Breast epithelium (tissue), 4 donors: ENCODE data around the gene CCDC148. TPM values are rescaled to one million over a fixed set of nuclear protein-coding genes. Genes with fewer than 3 reads are reported as not detected.

Experiments used
- DNase-seq, 2 donors: peaks; one replicate each; pipeline ENCODE4 v3.0.0-alpha.2; 2019; ENCODE audit warnings: low spot score in 2 of 2
- H3K27ac ChIP-seq, 2 donors: fragments of 200-600 bp; sonication (generic) in 1 of 2; one replicate each; pipeline ENCODE4 v1.5.1; 2016 to 2019; ENCODE audit warnings: mild to moderate bottlenecking in 1 of 2
- H3K27me3 ChIP-seq, 2 donors: fragments of 200-600 bp; sonication (generic) in 1 of 2; one replicate each; pipeline versions ENCODE4 v1.5.1 to v1.6.0; 2017 to 2019; ENCODE audit warnings: control low read depth in 1 of 2, mild to moderate bottlenecking in 1 of 2
- H3K36me3 ChIP-seq: fragments of 200-600 bp; one replicate; pipeline ENCODE4 v1.5.1; 2019
- H3K4me1 ChIP-seq, 2 donors: fragments of 200-600 bp; sonication (generic); one replicate each; pipeline ENCODE4 v1.5.1; 2016 to 2019; ENCODE audit warnings: control low read depth in 1 of 2
- H3K4me3 ChIP-seq, 3 donors: fragments of 200-600 bp; sonication (generic); 1 replicate in 2 of 3; 2 replicates in 1 of 3; pipeline ENCODE4 v1.5.1; 2016 to 2019; ENCODE audit warnings: mild to moderate bottlenecking in 3 of 3, moderate library complexity in 2 of 3
- H3K9me3 ChIP-seq, 2 donors: fragments of 200-600 bp; sonication (generic) in 1 of 2; one replicate each; pipeline ENCODE4 v1.5.1; 2016 to 2019; ENCODE audit warnings: control low read depth in 1 of 2
- CTCF ChIP-seq, 3 donors: fragments of 450-650 bp; IDR thresholded peaks; one replicate each; pipeline ENCODE4 v1.5.1; 2016 to 2017; ENCODE audit warnings: antibody characterized with exemption in 3 of 3, mild to moderate bottlenecking in 3 of 3, moderate library complexity in 3 of 3
- POLR2A ChIP-seq: fragments of 450-650 bp; IDR thresholded peaks from one replicate; pipeline ENCODE4 v1.6.1; 2016; ENCODE audit warnings: antibody characterized with exemption, mild to moderate bottlenecking, moderate library complexity
- POLR2AphosphoS5 ChIP-seq, 3 donors: sonication (generic); formaldehyde crosslinking; IDR thresholded peaks; one replicate each; pipeline ENCODE4 v1.6.1; 2017; ENCODE audit warnings: antibody characterized with exemption in 3 of 3
- intact Hi-C: fragments of 100-400 bp; cut with DNase I; formaldehyde crosslinking; loops from one replicate; pipeline ENCODE4 v1.15.1; 2023; ENCODE audit warnings: low total_unique reads
- total RNA-seq, 3 donors: library from RNA; depleted of rRNA; stranded (reverse); fragments of >200 nt; gene quantifications; one replicate each; pipeline ENCODE4 v1.1.0, GENCODE V29; 2016

Gene CCDC148
- total RNA-seq, 3 donors from 2014 or later: 1.4 to 9.8 (median 4.6) TPM

GRCh38 chr2:158305501-158305900 is 151.1 kb downstream of the CCDC148 start:
- Histone ChIP-seq H3K9me3 (no peaks in the 10 kb centered on the region), H3K4me3 (no peak overlapping the region), H3K27ac (no peak overlapping the region), H3K27me3 (no peaks in the 10 kb centered on the region), H3K36me3 (no peaks in the 10 kb centered on the region), H3K4me1 (no peaks in the 10 kb centered on the region)
- DNase-seq: no peak
- TF ChIP-seq POLR2AphosphoS5 (IDR thresholded peaks at IDR 0.05): no peak
- no peak for TF ChIP-seq POLR2A
- TF ChIP-seq CTCF (IDR thresholded peaks at IDR 0.05): no peak
- intact Hi-C loops: no loop called here

GRCh38 chr2:158300394-158300793 is 156.2 kb downstream of the CCDC148 start:
- DNase-seq: no peak
- H3K27me3 ChIP-seq: no peaks in the 10 kb centered on the region
- peak overlapping the region; percentile 66 to 77 for H3K27ac ChIP-seq
- no peak overlapping the region for H3K4me3 ChIP-seq
- intact Hi-C loops: no loop called here
- no peaks in the 10 kb centered on the region for H3K36me3 ChIP-seq
- TF ChIP-seq CTCF (IDR thresholded peaks at IDR 0.05) (no peak), POLR2AphosphoS5 (IDR thresholded peaks at IDR 0.05) (no peak)
- peaks cover 0 to 3% of the 10 kb centered on the region in 2 donors for H3K9me3 ChIP-seq
- H3K4me1 ChIP-seq: peaks cover 0 to 3% of the 10 kb centered on the region in 2 donors

GRCh38 chr2:158297606-158298005 is 158.9 kb downstream of the CCDC148 start:
- no peaks in the 10 kb centered on the region for H3K27me3 ChIP-seq
- no peaks in the 10 kb centered on the region for H3K36me3 ChIP-seq
- H3K4me1 ChIP-seq: peaks cover 0 to 3% of the 10 kb centered on the region in 2 donors
- H3K9me3 ChIP-seq: peaks cover 0 to 3% of the 10 kb centered on the region in 2 donors
- TF ChIP-seq POLR2AphosphoS5 (IDR thresholded peaks at IDR 0.05) (peak in 1 of 3 donors; percentile 31), POLR2A (no peak)
- intact Hi-C loops: no loop called here
- peak in 1 of 2 donors; percentile 57 for DNase-seq
- no peak overlapping the region for H3K4me3 ChIP-seq
- H3K27ac ChIP-seq: peak overlapping the region in 1 of 2 donors; percentile 52

- intact Hi-C loops: no loop called here
- no peak for TF ChIP-seq POLR2A
- TF ChIP-seq POLR2AphosphoS5 (IDR thresholded peaks at IDR 0.05): no peak
- no peak for TF ChIP-seq CTCF (IDR thresholded peaks at IDR 0.05)
- Histone ChIP-seq H3K4me1 (peaks cover 0 to 3% of the 10 kb centered on the region in 2 donors), H3K4me3 (no peak overlapping the region), H3K27me3 (no peaks in the 10 kb centered on the region), H3K9me3 (peaks cover 0 to 3% of the 10 kb centered on the region in 2 donors), H3K36me3 (no peaks in the 10 kb centered on the region), H3K27ac (no peak overlapping the region)
- no peak for DNase-seq
These were observed 159.4 kb downstream of the CCDC148 start for GRCh38 chr2:158297120-158297519.

GRCh38 chr2:158293722-158294121 is 162.8 kb downstream of the CCDC148 start:
- H3K27me3 ChIP-seq: no peaks in the 10 kb centered on the region
- H3K4me1 ChIP-seq: peaks cover 0 to 3% of the 10 kb centered on the region in 2 donors
- intact Hi-C loops: no loop called here
- H3K27ac ChIP-seq: no peak overlapping the region
- H3K4me3 ChIP-seq: no peak overlapping the region
- TF ChIP-seq POLR2AphosphoS5 (IDR thresholded peaks at IDR 0.05): no peak
- no peak for TF ChIP-seq POLR2A
- no peak for TF ChIP-seq CTCF (IDR thresholded peaks at IDR 0.05)
- DNase-seq: no peak
- H3K9me3 ChIP-seq: peaks cover 0 to 3% of the 10 kb centered on the region in 2 donors
- no peaks in the 10 kb centered on the region for H3K36me3 ChIP-seq
